MM.1S (cell line): ENCODE data around the gene MIB2.

ENCODE experiments used
- CTCF ChIP-seq: fragments of 300-600 bp; sonication (generic); IDR thresholded peaks from 2 replicates; pipeline ENCODE4 v1.5.1; 2016; ENCODE audit warnings: antibody characterized with exemption, low read length, mixed read lengths
- EZH2 ChIP-seq: fragments of 300-600 bp; sonication (generic); optimal IDR thresholded peaks from 2 replicates; pipeline ENCODE3; 2017; ENCODE audit warnings: low read depth, mild to moderate bottlenecking, antibody characterized with exemption, low read length, mixed read lengths
- EZH2phosphoT487 ChIP-seq: fragments of 300-600 bp; sonication (generic); IDR thresholded peaks from 2 replicates; pipeline ENCODE4 v1.6.1; 2018; ENCODE audit warnings: antibody characterized with exemption, low read length

- TF ChIP-seq CTCF: no peak
- TF ChIP-seq EZH2: no peak
- TF ChIP-seq EZH2phosphoT487: no peak
Observed at GRCh38 chr1:1621173-1622009, 6.1 kb downstream of the MIB2 start.
